Transverse colon (tissue), 4 donors: ENCODE data around the gene RSF1. TPM values are rescaled to one million over a fixed set of nuclear protein-coding genes. Genes with fewer than 3 reads are reported as not detected.

ENCODE experiments used
- DNase-seq: peaks from one replicate; pipeline ENCODE4 v3.0.0-alpha.2; 2019
- H3K27ac ChIP-seq, 4 donors: fragments of 200-600 bp; sonication (generic); 2 replicates each; pipeline ENCODE4 v1.5.1; 2016 to 2018; ENCODE audit warnings: inconsistent platforms in 4 of 4
- H3K27me3 ChIP-seq: fragments of 200-600 bp; sonication (generic); 2 replicates; pipeline ENCODE4 v1.5.1; 2017; ENCODE audit warnings: inconsistent platforms
- H3K36me3 ChIP-seq, 4 donors: fragments of 200-600 bp; sonication (generic); 2 replicates each; pipeline ENCODE4 v1.5.1; 2017 to 2019; ENCODE audit warnings: inconsistent platforms in 4 of 4
- H3K4me1 ChIP-seq, 4 donors: fragments of 200-600 bp; sonication (generic); 2 replicates each; pipeline ENCODE4 v1.5.1; 2017 to 2020; ENCODE audit warnings: inconsistent platforms in 4 of 4
- H3K4me3 ChIP-seq, 4 donors: fragments of 200-600 bp; sonication (generic); 1 replicate in 1 of 4; 2 replicates in 3 of 4; pipeline versions ENCODE4 v1.5.1 to v1.6.1; 2017 to 2019; ENCODE audit warnings: inconsistent platforms in 4 of 4
- H3K9me3 ChIP-seq, 2 donors: fragments of 200-600 bp; sonication (generic); 2 replicates each; pipeline ENCODE4 v1.5.1; 2017 to 2019; ENCODE audit warnings: inconsistent platforms in 2 of 2
- EP300 ChIP-seq: sonication (generic); formaldehyde crosslinking; IDR thresholded peaks from one replicate; pipeline ENCODE4 v1.6.1; 2017; ENCODE audit warnings: antibody characterized with exemption, low read depth
- POLR2A ChIP-seq: fragments of 450-650 bp; IDR thresholded peaks from one replicate; pipeline ENCODE4 v1.6.1; 2016; ENCODE audit warnings: antibody characterized with exemption, mild to moderate bottlenecking, moderate library complexity
- POLR2AphosphoS5 ChIP-seq, 3 donors: sonication (generic); formaldehyde crosslinking; IDR thresholded peaks; one replicate each; pipeline ENCODE4 v1.6.1; 2016; ENCODE audit warnings: antibody characterized with exemption in 3 of 3
- WGBS, 2 donors: methylation state at CpG; one replicate each; pipeline ENCODE4 v1.1.5; 2018; ENCODE audit warnings: low coverage in 1 of 2; 5-methylcytosine and 5-hydroxymethylcytosine counted together
- in situ Hi-C, 4 donors: fragments of 200-750 bp; cut with MboI; loops; one replicate each; pipeline versions ENCODE4 v1.15.0 to v1.15.1; 2017; ENCODE audit warnings: low sequenced_read_pairs in 3 of 4, low pct_ligation_motif_present in 1 of 4, low pct_unique_long_range_greater_than_20kb in 1 of 4
- intact Hi-C: fragments of 100-400 bp; cut with DNase I; formaldehyde crosslinking; loops from one replicate; pipeline ENCODE4 v1.15.1; 2023; ENCODE audit warnings: low total_unique reads
- total RNA-seq, 4 donors: library from RNA; depleted of rRNA; stranded (reverse); fragments of >200 nt; gene quantifications; one replicate each; pipeline ENCODE4 v1.1.0, GENCODE V29; 2016
- TF ChIP-seq, protein P1 (sequence below), 5 experiments: fragments of 200-600 bp in 3 of 5; fragments of 450-650 bp in 2 of 5; sonication (generic) in 3 of 5; IDR thresholded peaks; 1 replicate in 2 of 5; 2 replicates in 3 of 5; pipeline ENCODE4 v1.5.1; 2016 to 2017; ENCODE audit warnings: antibody characterized with exemption in 5 of 5, inconsistent platforms in 3 of 5, mild to moderate bottlenecking in 2 of 5, moderate library complexity in 1 of 5

The RSF1 gene
- total RNA-seq, 4 donors from 2014 or later = 45.6 to 72.8 (median 58.1) TPM

DNA sequence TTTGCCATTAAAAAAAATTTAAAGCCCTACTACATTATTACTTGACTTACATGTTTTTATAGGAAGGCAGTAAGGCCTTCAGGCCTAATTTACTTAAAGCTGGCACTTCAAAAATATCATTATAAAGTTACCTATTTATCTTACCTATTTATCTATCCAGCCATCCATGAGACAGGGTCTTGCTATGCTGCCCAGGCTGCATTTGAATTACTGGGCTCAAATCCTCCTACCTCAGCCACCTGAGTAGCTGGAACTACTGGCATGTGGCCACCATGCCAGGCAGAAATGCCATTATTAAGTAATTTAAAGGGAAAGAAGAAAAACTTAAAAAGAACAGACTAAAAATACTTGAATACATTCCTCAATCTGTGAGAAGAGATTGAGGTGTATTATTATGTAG is 122.7 kb downstream of the RSF1 start:
- H3K9me3 ChIP-seq = no peaks in the 10 kb centered on the region
- H3K4me3 ChIP-seq = no peak overlapping the region
- DNase-seq = no peak
- no peaks in the 10 kb centered on the region for H3K4me1 ChIP-seq
- no peak for TF ChIP-seq POLR2AphosphoS5 (IDR thresholded peaks at IDR 0.05)
- no peak for TF ChIP-seq EP300
- TF ChIP-seq, protein P1, sequence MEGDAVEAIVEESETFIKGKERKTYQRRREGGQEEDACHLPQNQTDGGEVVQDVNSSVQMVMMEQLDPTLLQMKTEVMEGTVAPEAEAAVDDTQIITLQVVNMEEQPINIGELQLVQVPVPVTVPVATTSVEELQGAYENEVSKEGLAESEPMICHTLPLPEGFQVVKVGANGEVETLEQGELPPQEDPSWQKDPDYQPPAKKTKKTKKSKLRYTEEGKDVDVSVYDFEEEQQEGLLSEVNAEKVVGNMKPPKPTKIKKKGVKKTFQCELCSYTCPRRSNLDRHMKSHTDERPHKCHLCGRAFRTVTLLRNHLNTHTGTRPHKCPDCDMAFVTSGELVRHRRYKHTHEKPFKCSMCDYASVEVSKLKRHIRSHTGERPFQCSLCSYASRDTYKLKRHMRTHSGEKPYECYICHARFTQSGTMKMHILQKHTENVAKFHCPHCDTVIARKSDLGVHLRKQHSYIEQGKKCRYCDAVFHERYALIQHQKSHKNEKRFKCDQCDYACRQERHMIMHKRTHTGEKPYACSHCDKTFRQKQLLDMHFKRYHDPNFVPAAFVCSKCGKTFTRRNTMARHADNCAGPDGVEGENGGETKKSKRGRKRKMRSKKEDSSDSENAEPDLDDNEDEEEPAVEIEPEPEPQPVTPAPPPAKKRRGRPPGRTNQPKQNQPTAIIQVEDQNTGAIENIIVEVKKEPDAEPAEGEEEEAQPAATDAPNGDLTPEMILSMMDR (IDR thresholded peaks at IDR 0.05) = no peak
- no peak for TF ChIP-seq POLR2A
- H3K36me3 ChIP-seq = peaks cover 0 to 27% (median 9%) of the 10 kb centered on the region in 4 donors
- no peak overlapping the region for H3K27ac ChIP-seq
- in situ Hi-C loops = no loop called here
- H3K27me3 ChIP-seq = no peaks in the 10 kb centered on the region
- intact Hi-C loops = no loop called here

DNA sequence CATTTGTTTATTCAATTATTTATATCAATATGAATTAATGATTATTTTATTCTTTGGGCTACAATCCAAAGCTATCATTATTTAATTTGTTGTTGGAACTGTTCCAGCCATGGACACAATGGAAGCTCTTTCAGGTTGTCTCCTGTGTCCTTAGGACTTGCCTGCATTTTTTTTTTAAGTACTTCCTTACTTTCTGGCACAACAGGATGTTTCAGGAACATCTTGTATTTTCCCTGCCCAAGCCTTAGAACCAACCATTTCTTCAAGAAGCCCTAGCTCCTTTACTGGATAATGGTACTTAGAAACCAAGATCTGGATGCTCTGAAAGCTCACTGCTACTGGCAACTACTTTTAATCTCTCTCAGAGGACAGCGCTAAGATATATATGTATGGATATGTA is 125.1 kb downstream of the RSF1 start:
- no peak for DNase-seq
- H3K27ac ChIP-seq = no peak overlapping the region

DNA sequence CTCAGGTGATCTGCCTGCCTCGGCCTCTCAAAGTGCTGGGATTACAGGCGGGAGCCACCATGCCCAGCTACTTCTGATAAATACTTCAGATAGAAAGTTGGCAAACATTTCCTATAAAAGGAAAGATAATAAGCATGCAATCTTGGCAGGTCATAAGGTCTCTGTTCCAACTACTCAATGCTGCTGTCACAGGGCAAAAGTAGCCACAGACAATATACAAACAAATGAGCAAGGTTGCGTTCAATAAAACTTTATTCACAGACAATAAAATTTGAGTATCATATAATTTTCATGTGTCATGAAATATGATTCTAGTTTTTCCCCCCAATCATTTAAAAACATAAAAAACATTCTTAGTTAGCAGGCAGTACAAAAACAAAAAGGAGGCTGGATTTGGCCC is 129.9 kb downstream of the RSF1 start:
- peaks cover 0 to 16% (median 2%) of the 10 kb centered on the region in 4 donors for H3K36me3 ChIP-seq
- in situ Hi-C loops (no loop called here), intact Hi-C loops (no loop called here)
- no peaks in the 10 kb centered on the region for H3K4me1 ChIP-seq
- no peak overlapping the region for H3K4me3 ChIP-seq
- H3K27ac ChIP-seq = no peak overlapping the region
- H3K27me3 ChIP-seq = no peaks in the 10 kb centered on the region
- no peak for DNase-seq
- TF ChIP-seq POLR2A = no peak
- no peak for TF ChIP-seq POLR2AphosphoS5 (IDR thresholded peaks at IDR 0.05)
- TF ChIP-seq EP300 = no peak
- TF ChIP-seq, protein P1 (IDR thresholded peaks at IDR 0.05) = no peak
- H3K9me3 ChIP-seq = no peaks in the 10 kb centered on the region
- WGBS, 2 donors = 53 to 72% methylated on average over 2 to 3 of the region's 3 CpGs

More for the DNA sequence above, 125.1 kb downstream of the RSF1 start:
- no peak overlapping the region for H3K4me3 ChIP-seq
- no peaks in the 10 kb centered on the region for H3K27me3 ChIP-seq
- no peaks in the 10 kb centered on the region for H3K4me1 ChIP-seq
- WGBS, 2 donors = 97 to 100% methylated on average over 1 of the region's 1 CpG
- TF ChIP-seq POLR2A (no peak), POLR2AphosphoS5 (IDR thresholded peaks at IDR 0.05) (no peak), EP300 (no peak)
- TF ChIP-seq, protein P1 (IDR thresholded peaks at IDR 0.05) = no peak
- in situ Hi-C loops = no loop called here
- peaks cover 0 to 41% (median 10%) of the 10 kb centered on the region in 4 donors for H3K36me3 ChIP-seq
- no peaks in the 10 kb centered on the region for H3K9me3 ChIP-seq
- intact Hi-C loops = no loop called here

DNA sequence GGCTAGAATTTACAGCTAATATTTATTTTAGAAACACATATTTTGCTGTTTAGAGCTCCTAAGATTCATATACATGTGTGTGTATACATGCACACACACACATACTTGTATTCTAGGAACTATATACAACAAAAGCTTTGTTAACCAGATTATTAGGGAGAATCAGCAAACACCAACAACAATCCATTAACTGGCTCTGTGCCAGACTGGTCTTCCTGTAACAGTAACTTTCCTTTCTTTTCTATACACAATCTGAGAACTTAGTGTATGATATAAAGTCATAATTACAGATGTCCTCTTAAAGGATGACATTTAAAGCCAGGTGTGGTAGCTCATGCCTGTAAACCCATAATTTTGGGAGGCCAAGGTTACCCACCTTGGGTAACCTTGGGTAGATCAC is 133.4 kb downstream of the RSF1 start:
- Histone ChIP-seq H3K27me3 (no peaks in the 10 kb centered on the region), H3K36me3 (peaks cover 0 to 24% (median 8%) of the 10 kb centered on the region in 4 donors), H3K4me3 (no peak overlapping the region), H3K4me1 (no peaks in the 10 kb centered on the region), H3K9me3 (no peaks in the 10 kb centered on the region), H3K27ac (no peak overlapping the region)
- in situ Hi-C loops (no loop called here), intact Hi-C loops (no loop called here)
- TF ChIP-seq EP300 (no peak), POLR2A (no peak)
- no peak for DNase-seq

DNA sequence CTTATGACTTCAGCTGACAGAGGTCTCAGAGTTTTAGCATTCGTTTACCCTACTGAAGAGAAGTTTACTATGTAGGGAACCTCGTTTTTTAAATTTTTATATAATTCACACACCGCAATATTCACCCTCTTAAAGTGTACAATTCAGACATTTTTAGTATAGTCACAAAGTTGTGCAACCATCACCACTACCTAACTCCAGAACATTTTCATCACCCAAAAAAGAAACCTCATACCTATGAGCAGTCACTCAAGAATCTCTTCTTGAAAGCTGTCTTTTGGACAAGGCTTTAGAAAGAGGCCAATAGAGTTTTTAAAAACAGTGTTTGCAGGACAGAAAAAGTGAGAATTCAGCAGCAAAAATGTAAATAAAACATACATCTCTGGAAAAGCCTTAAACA is 143.4 kb downstream of the RSF1 start:
- intact Hi-C loops = no loop called here
- in situ Hi-C loops = no loop called here
- 90 to 94% methylated on average over 3 of the region's 3 CpGs for WGBS, 2 donors
- no peaks in the 10 kb centered on the region for H3K27me3 ChIP-seq
- no peak for TF ChIP-seq EP300
- no peak for TF ChIP-seq POLR2AphosphoS5 (IDR thresholded peaks at IDR 0.05)
- TF ChIP-seq POLR2A = no peak
- TF ChIP-seq, protein P1 (IDR thresholded peaks at IDR 0.05) = no peak
- H3K27ac ChIP-seq = no peak overlapping the region
- no peak overlapping the region for H3K4me3 ChIP-seq
- DNase-seq = no peak
- H3K4me1 ChIP-seq = peaks cover 0 to 7% (median 1%) of the 10 kb centered on the region in 4 donors
- H3K36me3 ChIP-seq = peaks cover 0 to 61% (median 22%) of the 10 kb centered on the region in 4 donors
- H3K9me3 ChIP-seq = no peaks in the 10 kb centered on the region
